Peyer's patch (tissue), 4 donors: ENCODE data around the gene EPS8.

Experiments
- CTCF ChIP-seq, 6 experiments: fragments of 450-650 bp in 4 of 6; fragments of 200-600 bp in 2 of 6; sonication (generic) in 1 of 6; IDR thresholded peaks; one replicate each; pipeline ENCODE4 v1.5.1; 2017 to 2019; ENCODE audit warnings: antibody characterized with exemption in 6 of 6, mild to moderate bottlenecking in 3 of 6, moderate library complexity in 1 of 6
- POLR2A ChIP-seq, 2 donors: fragments of 450-650 bp; IDR thresholded peaks; one replicate each; pipeline ENCODE4 v1.5.1; 2017; ENCODE audit warnings: antibody characterized with exemption in 2 of 2, mild to moderate bottlenecking in 2 of 2, moderate library complexity in 2 of 2

- no peak for TF ChIP-seq CTCF (IDR thresholded peaks at IDR 0.05)
- no peak for TF ChIP-seq POLR2A (IDR thresholded peaks at IDR 0.05)
Observed at GRCh38 chr12:15693228-15693911, 95.8 kb downstream of the EPS8 start.
